A673 (cell line): ENCODE results near the gene ZDHHC1. TPM values are rescaled to one million over a fixed set of nuclear protein-coding genes. Genes with fewer than 3 reads are reported as not detected.
A peak's percentile ranks its signal among the peaks of the same experiment; 100 is the strongest.

ENCODE experiments used
- BruUV-seq: library from RNA; stranded (reverse); fragments of 400-500 nt; replicated peaks from 2 replicates; lab custom pipeline; 2021; lab: Mats Ljungman, UMichigan
- CTCF ChIA-PET: fragments of 300-600 bp; sonication (Branson Sonifier 250); formaldehyde crosslinking; loops from one replicate; lab custom pipeline; 2022; ENCODE audit warnings: antibody characterized with exemption; lab: Charles Lee
- POLR2A ChIA-PET: fragments of 300-600 bp; sonication (Branson Sonifier 250); formaldehyde crosslinking; loops from one replicate; lab custom pipeline; 2022; ENCODE audit warnings: antibody characterized with exemption; ENCODE audit not compliant: low non-redundant PET; lab: Charles Lee
- DNase-seq: peaks from one replicate; pipeline ENCODE4 v3.0.0-alpha.2; 2015; ENCODE audit warnings: low spot score
- H3K27ac ChIP-seq: fragments of 200-600 bp; sonication (generic); 2 replicates; pipeline ENCODE4 v1.5.1; 2016; ENCODE audit warnings: mixed run types, low read depth, mild to moderate bottlenecking, mixed read lengths, antibody characterized with exemption, low read length; ENCODE audit not compliant: poor library complexity, severe bottlenecking
- H3K27me3 ChIP-seq: fragments of 200-600 bp; sonication (generic); replicated peaks from 2 replicates; pipeline ENCODE4 v1.6.1; 2017; ENCODE audit warnings: mixed run types, low read depth, mild to moderate bottlenecking, mixed read lengths, antibody characterized with exemption, low read length; ENCODE audit not compliant: insufficient read depth, poor library complexity
- H3K36me3 ChIP-seq: fragments of 200-600 bp; sonication (generic); 2 replicates; pipeline ENCODE4 v1.6.1; 2016; ENCODE audit warnings: mixed run types, mild to moderate bottlenecking, mixed read lengths, antibody characterized with exemption, low read length; ENCODE audit not compliant: insufficient read depth, poor library complexity, severe bottlenecking
- H3K4me1 ChIP-seq: fragments of 200-600 bp; sonication (generic); 2 replicates; pipeline ENCODE4 v1.6.1; 2017; ENCODE audit warnings: mixed run types, mild to moderate bottlenecking, mixed read lengths, antibody characterized with exemption, low read length; ENCODE audit not compliant: insufficient read depth, poor library complexity, severe bottlenecking
- H3K4me3 ChIP-seq: fragments of 200-600 bp; sonication (generic); 2 replicates; pipeline ENCODE4 v1.5.1; 2016; ENCODE audit warnings: low read depth, mixed run types, mild to moderate bottlenecking, mixed read lengths, low read length; ENCODE audit not compliant: poor library complexity, severe bottlenecking
- H3K9me3 ChIP-seq: fragments of 200-600 bp; sonication (generic); 2 replicates; pipeline ENCODE4 v1.6.1; 2016; ENCODE audit warnings: mixed run types, low read depth, mild to moderate bottlenecking, mixed read lengths, antibody characterized with exemption, low read length; ENCODE audit not compliant: poor library complexity, severe bottlenecking
- EZH2 ChIP-seq: fragments of 200-600 bp; sonication (generic); IDR thresholded peaks from 2 replicates; pipeline ENCODE4 v1.6.1; 2017; ENCODE audit warnings: borderline replicate concordance, low read depth, mild to moderate bottlenecking, mixed read lengths, antibody characterized with exemption, low read length; ENCODE audit not compliant: poor library complexity, severe bottlenecking
- intact Hi-C: fragments of 100-400 bp; cut with micrococcal nuclease; formaldehyde crosslinking; loops from one replicate; pipeline ENCODE4 v1.10.0; 2022; ENCODE audit not compliant: unreplicated experiment
- total RNA-seq: library from RNA; stranded (reverse); gene quantifications from 2 replicates; pipeline ENCODE4 v1.2.3, GENCODE V29; 2021
- TF ChIP-seq, protein P1 (sequence below): fragments of 300-800, 200-600 bp; sonication (generic); conservative IDR thresholded peaks from 2 replicates; pipeline ENCODE4 v1.5.1; 2017; ENCODE audit warnings: low read depth, mild to moderate bottlenecking, antibody characterized with exemption, low read length, moderate library complexity, mixed read lengths

The ZDHHC1 gene
- total RNA-seq, 1 experiment from 2014 or later: 5.3 TPM

DNA sequence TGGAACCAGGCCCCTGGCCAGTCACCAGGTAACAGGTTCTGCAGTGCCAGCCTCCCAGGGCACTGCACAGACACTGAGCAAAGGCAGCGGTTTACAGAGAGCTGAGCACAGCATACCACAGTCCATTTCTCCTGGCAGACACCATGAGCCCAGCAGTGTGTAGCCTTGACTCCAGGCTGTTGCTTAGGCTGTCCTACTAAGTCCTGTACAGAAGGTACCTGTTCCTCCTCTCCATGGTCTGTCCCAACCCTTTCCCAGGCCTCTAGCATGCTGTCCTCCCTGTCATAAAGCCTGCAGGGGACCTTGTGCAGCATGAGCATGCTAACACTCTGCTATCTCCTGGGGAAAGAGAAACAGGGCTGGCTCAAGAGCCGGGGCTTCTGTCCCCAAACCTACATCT, 44.7 kb upstream of the ZDHHC1 start:
- intact Hi-C loops: no loop called here
- peaks cover 7% of the 10 kb centered on the region for H3K4me1 ChIP-seq
- H3K36me3 ChIP-seq: no peaks in the 10 kb centered on the region
- H3K4me3 ChIP-seq: no peak overlapping the region
- BruUV-seq: no TSS peak
- no peak for DNase-seq
- ChIA-PET CTCF (no interaction called here), POLR2A (no interaction called here)
- no peaks in the 10 kb centered on the region for H3K9me3 ChIP-seq
- H3K27me3 ChIP-seq: no peaks in the 10 kb centered on the region
- TF ChIP-seq, protein P1, sequence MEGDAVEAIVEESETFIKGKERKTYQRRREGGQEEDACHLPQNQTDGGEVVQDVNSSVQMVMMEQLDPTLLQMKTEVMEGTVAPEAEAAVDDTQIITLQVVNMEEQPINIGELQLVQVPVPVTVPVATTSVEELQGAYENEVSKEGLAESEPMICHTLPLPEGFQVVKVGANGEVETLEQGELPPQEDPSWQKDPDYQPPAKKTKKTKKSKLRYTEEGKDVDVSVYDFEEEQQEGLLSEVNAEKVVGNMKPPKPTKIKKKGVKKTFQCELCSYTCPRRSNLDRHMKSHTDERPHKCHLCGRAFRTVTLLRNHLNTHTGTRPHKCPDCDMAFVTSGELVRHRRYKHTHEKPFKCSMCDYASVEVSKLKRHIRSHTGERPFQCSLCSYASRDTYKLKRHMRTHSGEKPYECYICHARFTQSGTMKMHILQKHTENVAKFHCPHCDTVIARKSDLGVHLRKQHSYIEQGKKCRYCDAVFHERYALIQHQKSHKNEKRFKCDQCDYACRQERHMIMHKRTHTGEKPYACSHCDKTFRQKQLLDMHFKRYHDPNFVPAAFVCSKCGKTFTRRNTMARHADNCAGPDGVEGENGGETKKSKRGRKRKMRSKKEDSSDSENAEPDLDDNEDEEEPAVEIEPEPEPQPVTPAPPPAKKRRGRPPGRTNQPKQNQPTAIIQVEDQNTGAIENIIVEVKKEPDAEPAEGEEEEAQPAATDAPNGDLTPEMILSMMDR: no peak
- TF ChIP-seq EZH2: no peak
- H3K27ac ChIP-seq: no peak overlapping the region

DNA sequence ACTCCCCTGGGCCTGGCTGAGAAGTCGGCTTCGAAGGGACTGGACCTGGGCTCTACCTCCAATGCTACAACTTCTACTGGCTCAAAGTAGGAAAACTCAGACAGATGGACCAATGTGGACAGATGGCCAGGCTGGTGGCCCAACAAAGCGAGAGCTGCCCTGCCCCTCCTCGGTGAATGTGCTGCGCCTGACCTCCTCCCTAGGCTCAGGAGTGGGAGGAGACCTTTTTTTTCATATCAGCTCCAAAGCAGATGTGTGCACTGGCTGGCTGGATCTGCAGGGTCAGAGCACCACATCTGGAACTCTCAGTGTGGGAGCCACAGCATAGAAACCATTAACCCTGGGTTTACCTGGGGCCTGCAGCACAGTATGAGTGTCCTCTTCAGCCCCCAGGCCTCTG, 43.9 kb upstream of the ZDHHC1 start:
- intact Hi-C loops: no loop called here
- no peak overlapping the region for H3K4me3 ChIP-seq
- no peaks in the 10 kb centered on the region for H3K27me3 ChIP-seq
- BruUV-seq: no TSS peak
- CTCF ChIA-PET: no interaction called here
- POLR2A ChIA-PET: interaction anchor here (0.5 kb wide), 1 partner anchor 101 kb away, joined by 5 read pairs; no protein-coding TSS in a partner anchor
- DNase-seq: no peak
- no peak overlapping the region for H3K27ac ChIP-seq
- no peaks in the 10 kb centered on the region for H3K9me3 ChIP-seq
- peaks cover 4% of the 10 kb centered on the region for H3K4me1 ChIP-seq
- H3K36me3 ChIP-seq: no peaks in the 10 kb centered on the region
- no peak for TF ChIP-seq EZH2
- TF ChIP-seq, protein P1: no peak

DNA sequence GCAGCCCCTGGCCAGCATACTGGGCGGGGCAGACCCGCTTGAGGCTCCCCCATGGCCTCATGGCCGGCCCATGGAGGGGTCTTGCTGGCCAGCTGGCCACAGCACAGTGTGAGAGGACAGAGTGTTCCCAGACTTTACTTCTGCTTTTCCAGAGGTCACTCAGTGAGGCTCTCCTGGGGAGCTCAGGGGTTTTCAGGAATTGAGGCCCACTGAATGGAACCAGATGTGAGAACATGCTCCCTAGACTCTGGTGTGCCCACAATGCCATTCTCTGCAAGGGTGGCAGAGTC, 43.5 kb upstream of the ZDHHC1 start:
- intact Hi-C loops: no loop called here
- H3K4me1 ChIP-seq: peaks cover 4% of the 10 kb centered on the region
- TF ChIP-seq EZH2: no peak
- TF ChIP-seq, protein P1: no peak
- H3K4me3 ChIP-seq: no peak overlapping the region
- H3K9me3 ChIP-seq: no peaks in the 10 kb centered on the region
- no peaks in the 10 kb centered on the region for H3K27me3 ChIP-seq
- H3K27ac ChIP-seq: peak overlapping the region; percentile 40
- no peaks in the 10 kb centered on the region for H3K36me3 ChIP-seq
- CTCF ChIA-PET: no interaction called here
- BruUV-seq: no TSS peak
- no peak for DNase-seq
- POLR2A ChIA-PET: no interaction called here
